Nephron progenitor cell (in vitro differentiated cells): ENCODE results near the gene PRM2.
A peak's percentile ranks its signal among the peaks of the same experiment; 100 is the strongest.

Experiments
- DNase-seq: peaks from one replicate; pipeline ENCODE4 v3.0.0; 2021
- H3K27ac Mint-ChIP-seq: 2 replicates; pipeline ENCODE4 v1.8.0; 2021; ENCODE audit warnings: mild to moderate bottlenecking, moderate library complexity, mixed read lengths
- H3K27me3 Mint-ChIP-seq: 2 replicates; pipeline ENCODE4 v1.8.0; 2021; ENCODE audit warnings: mild to moderate bottlenecking, low read depth, mixed read lengths; ENCODE audit not compliant: poor library complexity
- H3K36me3 Mint-ChIP-seq: 2 replicates; pipeline ENCODE4 v1.8.0; 2021; ENCODE audit warnings: low read depth, mixed read lengths
- H3K4me1 Mint-ChIP-seq: 2 replicates; pipeline ENCODE4 v1.8.0; 2021; ENCODE audit warnings: mixed read lengths
- H3K4me3 Mint-ChIP-seq: 2 replicates; pipeline ENCODE4 v1.8.0; 2021; ENCODE audit warnings: mild to moderate bottlenecking, moderate library complexity, mixed read lengths
- H3K9me3 Mint-ChIP-seq: 2 replicates; pipeline ENCODE4 v1.8.0; 2021; ENCODE audit warnings: mild to moderate bottlenecking, moderate library complexity, mixed read lengths
- TF ChIP-seq, protein P1 (sequence below): fragments of 200-600 bp; sonication (generic); IDR thresholded peaks from 2 replicates; pipeline ENCODE4 v1.5.0; 2021; ENCODE audit warnings: antibody characterized with exemption

Gene PRM2

DNA sequence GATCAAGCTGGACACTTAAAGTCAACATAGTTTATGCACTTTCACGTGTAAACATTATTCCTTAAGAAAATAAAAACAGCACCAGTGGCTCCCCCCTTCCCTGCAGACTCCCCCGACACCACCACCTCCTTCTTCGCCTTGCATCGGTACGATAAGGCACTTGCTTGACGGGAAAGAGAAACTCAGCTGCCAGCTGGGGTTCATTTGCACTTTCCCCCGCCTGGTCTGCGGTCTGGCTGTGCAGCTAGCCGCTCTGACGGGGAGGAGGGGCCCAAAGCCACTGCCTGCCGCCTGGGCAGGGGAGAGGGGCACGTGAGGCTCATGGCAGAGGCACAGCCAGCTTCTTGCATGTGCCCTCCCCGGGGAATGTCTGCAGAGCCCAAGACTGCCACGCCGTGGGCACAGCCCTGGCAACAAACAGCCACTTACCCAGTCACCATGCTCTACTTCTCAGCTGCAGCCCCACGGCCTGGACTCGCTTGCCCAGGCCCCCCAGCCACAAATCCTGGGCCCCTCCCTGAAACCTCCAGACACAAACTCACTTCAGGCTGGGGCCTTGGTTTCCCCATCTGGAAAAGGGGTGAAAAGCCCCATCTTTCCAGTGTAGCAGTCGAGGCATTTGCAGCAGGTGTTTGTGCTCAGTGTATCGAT, 21.3 kb upstream of the PRM2 start:
- DNase-seq = peak; percentile 42
- peaks cover 32% of the 10 kb centered on the region for H3K4me1 Mint-ChIP-seq
- H3K27me3 Mint-ChIP-seq = peaks cover 17% of the 10 kb centered on the region
- no peak overlapping the region for H3K27ac Mint-ChIP-seq
- no peak overlapping the region for H3K4me3 Mint-ChIP-seq
- no peaks in the 10 kb centered on the region for H3K36me3 Mint-ChIP-seq
- no peaks in the 10 kb centered on the region for H3K9me3 Mint-ChIP-seq
- TF ChIP-seq, protein P1, sequence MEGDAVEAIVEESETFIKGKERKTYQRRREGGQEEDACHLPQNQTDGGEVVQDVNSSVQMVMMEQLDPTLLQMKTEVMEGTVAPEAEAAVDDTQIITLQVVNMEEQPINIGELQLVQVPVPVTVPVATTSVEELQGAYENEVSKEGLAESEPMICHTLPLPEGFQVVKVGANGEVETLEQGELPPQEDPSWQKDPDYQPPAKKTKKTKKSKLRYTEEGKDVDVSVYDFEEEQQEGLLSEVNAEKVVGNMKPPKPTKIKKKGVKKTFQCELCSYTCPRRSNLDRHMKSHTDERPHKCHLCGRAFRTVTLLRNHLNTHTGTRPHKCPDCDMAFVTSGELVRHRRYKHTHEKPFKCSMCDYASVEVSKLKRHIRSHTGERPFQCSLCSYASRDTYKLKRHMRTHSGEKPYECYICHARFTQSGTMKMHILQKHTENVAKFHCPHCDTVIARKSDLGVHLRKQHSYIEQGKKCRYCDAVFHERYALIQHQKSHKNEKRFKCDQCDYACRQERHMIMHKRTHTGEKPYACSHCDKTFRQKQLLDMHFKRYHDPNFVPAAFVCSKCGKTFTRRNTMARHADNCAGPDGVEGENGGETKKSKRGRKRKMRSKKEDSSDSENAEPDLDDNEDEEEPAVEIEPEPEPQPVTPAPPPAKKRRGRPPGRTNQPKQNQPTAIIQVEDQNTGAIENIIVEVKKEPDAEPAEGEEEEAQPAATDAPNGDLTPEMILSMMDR = no peak

DNA sequence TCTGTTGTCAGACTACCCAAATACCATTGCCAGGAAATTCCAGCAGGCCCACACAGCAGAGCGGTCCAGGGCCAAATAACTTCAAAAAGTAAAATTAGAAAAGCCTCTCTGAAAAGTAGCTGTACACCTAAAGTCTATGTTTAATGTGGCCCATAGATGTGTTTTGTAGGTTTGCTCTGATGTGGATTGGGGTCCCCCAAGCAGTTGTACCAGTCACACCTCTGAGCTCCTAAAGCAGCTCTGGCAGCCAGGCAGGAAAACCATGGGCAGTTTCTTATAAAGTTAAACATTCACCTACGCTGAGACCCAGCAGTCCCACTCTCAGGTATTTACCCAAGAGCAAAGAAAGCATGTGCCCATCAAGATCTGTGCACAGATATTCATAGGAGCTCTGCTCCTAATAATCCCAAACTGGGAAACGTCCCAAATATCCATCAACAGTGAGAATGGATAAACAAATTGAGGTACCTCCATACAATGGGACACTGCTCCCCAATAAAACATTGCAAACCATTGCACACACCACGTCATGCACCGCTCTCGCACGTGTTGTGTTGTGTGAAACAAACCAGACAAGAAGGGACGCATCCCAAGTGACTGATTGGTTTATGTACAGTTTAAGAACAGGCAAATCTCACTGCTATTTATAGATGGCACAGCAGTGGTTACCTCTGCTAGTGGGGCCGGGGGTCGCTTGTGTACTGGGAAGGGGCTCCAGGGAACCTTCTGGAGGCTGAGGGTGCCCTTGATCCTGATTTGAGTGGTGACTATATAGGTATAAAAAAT, 20.6 kb upstream of the PRM2 start:
- Mint-ChIP-seq H3K36me3 (no peaks in the 10 kb centered on the region), H3K27ac (no peak overlapping the region), H3K9me3 (no peaks in the 10 kb centered on the region), H3K4me3 (no peak overlapping the region), H3K27me3 (peaks cover 17% of the 10 kb centered on the region), H3K4me1 (peaks cover 38% of the 10 kb centered on the region)
- TF ChIP-seq, protein P1 = no peak
- no peak for DNase-seq

- H3K36me3 Mint-ChIP-seq = no peaks in the 10 kb centered on the region
- TF ChIP-seq, protein P1 = no peak
- peaks cover 14% of the 10 kb centered on the region for H3K27me3 Mint-ChIP-seq
- H3K27ac Mint-ChIP-seq = no peak overlapping the region
- peaks cover 44% of the 10 kb centered on the region for H3K4me1 Mint-ChIP-seq
- H3K4me3 Mint-ChIP-seq = no peak overlapping the region
- no peak for DNase-seq
- H3K9me3 Mint-ChIP-seq = no peaks in the 10 kb centered on the region
Measured at GRCh38 chr16:11296351-11296705, 20.0 kb upstream of the PRM2 start.

- TF ChIP-seq, protein P1 = no peak
- Mint-ChIP-seq H3K27me3 (peaks cover 11% of the 10 kb centered on the region), H3K4me1 (peaks cover 50% of the 10 kb centered on the region), H3K36me3 (no peaks in the 10 kb centered on the region), H3K27ac (no peak overlapping the region), H3K9me3 (no peaks in the 10 kb centered on the region), H3K4me3 (no peak overlapping the region)
- DNase-seq = no peak
Measured at GRCh38 chr16:11295672-11296071, 19.4 kb upstream of the PRM2 start.

GRCh38 chr16:11292076-11292748, 15.9 kb upstream of the PRM2 start:
- H3K27ac Mint-ChIP-seq = no peak overlapping the region
- H3K4me3 Mint-ChIP-seq = no peak overlapping the region
- TF ChIP-seq, protein P1 = no peak

More at GRCh38 chr16:11292076-11292748, 15.9 kb upstream of the PRM2 start:
- no peak for DNase-seq
- H3K36me3 Mint-ChIP-seq = no peaks in the 10 kb centered on the region
- H3K4me1 Mint-ChIP-seq = peaks cover 58% of the 10 kb centered on the region
- H3K9me3 Mint-ChIP-seq = peaks cover 11% of the 10 kb centered on the region
- peaks cover 5% of the 10 kb centered on the region for H3K27me3 Mint-ChIP-seq
